ENCODE measurements around the gene CLP1.
"Not testable (repeated sequence)": the region's sequence is repeated elsewhere in the genome, so short reads cannot be mapped to it uniquely, and the experiment has no call there.

CLP1 gene

GRCh38 chr11:57640068-57640800 lies 17.3 kb upstream of the CLP1 start:
- FAIRE-seq (no peak), DNase-seq (ENCODE audit: insufficient read length, low spot score) (no peak)

GRCh38 chr11:57641011-57641807 lies 16.4 kb upstream of the CLP1 start:
- FAIRE-seq (peak; percentile 52), DNase-seq (ENCODE audit: insufficient read length, low spot score) (peak; percentile 60)

GRCh38 chr11:57643802-57644201 lies 13.8 kb upstream of the CLP1 start:
- FAIRE-seq (no peak), DNase-seq (ENCODE audit: insufficient read length, low spot score) (no peak)

- FAIRE-seq (peak; percentile 42), DNase-seq (ENCODE audit: insufficient read length, low spot score) (peak; percentile 73)
Measured at GRCh38 chr11:57644748-57645688, 12.5 kb upstream of the CLP1 start.

GRCh38 chr11:57645689-57646085 lies 11.9 kb upstream of the CLP1 start:
- DNase-seq (ENCODE audit: insufficient read length, low spot score) (no peak), FAIRE-seq (no peak)

- FAIRE-seq (no peak), DNase-seq (ENCODE audit: insufficient read length, low spot score) (no peak)
Measured at GRCh38 chr11:57646194-57646798, 11.3 kb upstream of the CLP1 start.

- FAIRE-seq (peak; percentile 55), DNase-seq (ENCODE audit: insufficient read length, low spot score) (no peak)
Measured at GRCh38 chr11:57646799-57647303, 10.7 kb upstream of the CLP1 start.

- no peak for FAIRE-seq
- DNase-seq (ENCODE audit: insufficient read length, low spot score), result no peak
Measured at GRCh38 chr11:57647372-57647771, 10.2 kb upstream of the CLP1 start.

- FAIRE-seq (no peak), DNase-seq (ENCODE audit: insufficient read length, low spot score) (no peak)
Measured at GRCh38 chr11:57647960-57648800, 9.4 kb upstream of the CLP1 start.

GRCh38 chr11:57648801-57649735 lies 8.5 kb upstream of the CLP1 start:
- FAIRE-seq, result no peak

GRCh38 chr11:57649826-57650738 lies 7.5 kb upstream of the CLP1 start, which contains the start of gene YPEL4:
YPEL4 (minus strand) TSS chr11:57649912; CDS start chr11:57647107, 2,805 bp downstream.
- peak; percentile 54 for FAIRE-seq
- DNase-seq (ENCODE audit: insufficient read length, low spot score), result peak; percentile 84

More at GRCh38 chr11:57648801-57649735, 8.5 kb upstream of the CLP1 start:
- no peak for DNase-seq (ENCODE audit: insufficient read length, low spot score)

- no peak for FAIRE-seq
- no peak for DNase-seq (ENCODE audit: insufficient read length, low spot score)
Measured at GRCh38 chr11:57650739-57651090, 6.8 kb upstream of the CLP1 start.

- DNase-seq (ENCODE audit: insufficient read length, low spot score), result no peak
- FAIRE-seq, result no peak
Measured at GRCh38 chr11:57651408-57651807, 6.2 kb upstream of the CLP1 start.

- not testable (repeated sequence) for DNase-seq (ENCODE audit: insufficient read length, low spot score); FAIRE-seq
Measured at GRCh38 chr11:57652230-57652629, 5.3 kb upstream of the CLP1 start.

- DNase-seq (ENCODE audit: insufficient read length, low spot score) (no peak), FAIRE-seq (no peak)
Measured at GRCh38 chr11:57652662-57653061, 4.9 kb upstream of the CLP1 start.

- FAIRE-seq, result no peak
- DNase-seq (ENCODE audit: insufficient read length, low spot score), result no peak
Measured at GRCh38 chr11:57653163-57653562, 4.4 kb upstream of the CLP1 start.

GRCh38 chr11:57656885-57657193 lies 723 bp upstream of the CLP1 start:
- DNase-seq (ENCODE audit: insufficient read length, low spot score), result no peak

GRCh38 chr11:57658023-57658361 lies 430 bp downstream of the CLP1 start:
- FAIRE-seq (no peak), DNase-seq (ENCODE audit: insufficient read length, low spot score) (no peak)

More at GRCh38 chr11:57656885-57657193, 723 bp upstream of the CLP1 start:
- FAIRE-seq, result no peak

All from HTR-8/SVneo (cell line).